ENCODE data around the gene SP8. TPM values are rescaled to one million over a fixed set of nuclear protein-coding genes. Genes with fewer than 3 reads are reported as not detected.
A peak's percentile ranks its signal among the peaks of the same experiment; 100 is the strongest.

The SP8 gene
- polyA plus RNA-seq, 1 of the 3 experiments (the other 2 are of a cell fraction), result not detected

DNA sequence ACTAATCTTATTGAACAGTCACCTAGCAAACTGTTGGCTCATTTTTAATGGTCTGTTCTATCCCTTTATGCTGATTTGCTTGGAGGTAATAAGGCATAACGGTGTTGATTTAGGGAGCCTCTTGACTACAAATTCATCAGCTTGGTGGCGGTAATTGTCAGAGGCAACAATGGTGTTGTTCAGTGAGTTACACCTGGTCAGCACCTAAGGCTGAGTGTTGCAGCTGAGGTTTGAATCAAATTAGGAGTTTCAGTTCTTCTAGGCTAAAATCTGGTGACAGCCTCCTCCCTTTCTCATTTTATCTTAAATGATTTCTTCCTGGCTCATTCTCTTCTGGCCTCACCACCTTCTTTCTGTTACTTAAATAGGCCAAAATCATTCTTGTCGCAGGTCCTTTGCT lies 42.3 kb upstream of the SP8 start:
- no peaks in the 10 kb centered on the region for H4K20me1 ChIP-seq (ENCODE audit: insufficient read depth)
- no peaks in the 10 kb centered on the region for H3K36me3 ChIP-seq (replicated peaks in 1 of 2; ENCODE audit: control insufficient read depth in 1 of 2, insufficient read depth in 2 of 2, low read length in 1 of 2)
- H3K4me2 ChIP-seq, result no peak overlapping the region
- no peak for DNase-seq
- no peak overlapping the region for H2AFZ ChIP-seq (ENCODE audit: low read depth)
- H3K27ac ChIP-seq (ENCODE audit: low read depth in 2 of 2, low read length in 1 of 2), result no peak overlapping the region
- peaks cover 12% of the 10 kb centered on the region; the same call in 1 of the 2 replicates for H3K27me3 ChIP-seq (ENCODE audit: insufficient read depth)
- POLR2A ChIA-PET, result no interaction called here
- 11% methylated on average over 3 of the region's 3 CpGs for WGBS (ENCODE audit: low lambda C conversion rate)
- CTCF ChIA-PET, result no interaction called here
- H3K79me2 ChIP-seq (ENCODE audit: insufficient read depth), result no peaks in the 10 kb centered on the region
- H3K4me3 ChIP-seq (ENCODE audit: low read depth in 2 of 2, low read length in 1 of 2), result no peak overlapping the region
- no peaks in the 10 kb centered on the region for H3K4me1 ChIP-seq (ENCODE audit: control insufficient read depth in 1 of 2, insufficient read depth in 2 of 2, low read depth in 1 of 2, low read length in 1 of 2)
- no peaks in the 10 kb centered on the region for H3F3A ChIP-seq (replicated peaks; ENCODE audit: insufficient read depth)
- no peaks in the 10 kb centered on the region for H3K9me2 ChIP-seq
- TF ChIP-seq RAD21 (IDR thresholded peaks at IDR 0.05; ENCODE audit: low read length) (no peak), NFIC (IDR thresholded peaks at IDR 0.05; ENCODE audit: borderline replicate concordance) (no peak), FOSL2 (IDR thresholded peaks at IDR 0.05; ENCODE audit: borderline replicate concordance, low read depth) (no peak), POLR2AphosphoS5 (IDR thresholded peaks at IDR 0.05; ENCODE audit: low read depth, low read length) (no peak), CHD2 (IDR thresholded peaks at IDR 0.05; ENCODE audit: low read length, partially characterized antibody) (no peak)
- no peak overlapping the region for H3K9ac ChIP-seq
- H3K9me3 ChIP-seq, result no peaks in the 10 kb centered on the region

DNA sequence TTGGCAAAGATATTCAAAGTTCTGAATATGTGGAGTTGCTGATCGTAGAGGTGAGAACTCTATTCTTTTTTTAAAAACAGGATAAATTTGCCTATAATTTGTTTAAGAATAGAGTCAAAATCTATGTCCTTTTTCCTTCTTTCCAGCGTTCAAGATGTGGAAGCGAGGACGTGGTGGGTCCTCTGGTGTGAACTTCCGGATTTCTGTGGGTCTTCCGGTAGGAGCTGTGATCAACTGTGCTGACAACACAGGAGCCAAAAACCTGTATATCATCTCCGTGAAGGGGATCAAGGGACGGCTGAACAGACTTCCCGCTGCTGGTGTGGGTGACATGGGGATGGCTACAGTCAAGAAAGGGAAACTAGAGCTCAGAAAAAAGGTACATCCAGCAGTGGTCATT lies 40.5 kb upstream of the SP8 start:
- H4K20me1 ChIP-seq (ENCODE audit: insufficient read depth), result no peaks in the 10 kb centered on the region
- no peaks in the 10 kb centered on the region for H3K4me1 ChIP-seq (ENCODE audit: control insufficient read depth in 1 of 2, insufficient read depth in 2 of 2, low read depth in 1 of 2, low read length in 1 of 2)
- no peaks in the 10 kb centered on the region for H3K9me2 ChIP-seq
- H3K27ac ChIP-seq (ENCODE audit: low read depth in 2 of 2, low read length in 1 of 2), result no peak overlapping the region
- no peak for TF ChIP-seq MXI1 (IDR thresholded peaks at IDR 0.05; ENCODE audit: low read depth, low read length)
- TF ChIP-seq, protein P1, sequence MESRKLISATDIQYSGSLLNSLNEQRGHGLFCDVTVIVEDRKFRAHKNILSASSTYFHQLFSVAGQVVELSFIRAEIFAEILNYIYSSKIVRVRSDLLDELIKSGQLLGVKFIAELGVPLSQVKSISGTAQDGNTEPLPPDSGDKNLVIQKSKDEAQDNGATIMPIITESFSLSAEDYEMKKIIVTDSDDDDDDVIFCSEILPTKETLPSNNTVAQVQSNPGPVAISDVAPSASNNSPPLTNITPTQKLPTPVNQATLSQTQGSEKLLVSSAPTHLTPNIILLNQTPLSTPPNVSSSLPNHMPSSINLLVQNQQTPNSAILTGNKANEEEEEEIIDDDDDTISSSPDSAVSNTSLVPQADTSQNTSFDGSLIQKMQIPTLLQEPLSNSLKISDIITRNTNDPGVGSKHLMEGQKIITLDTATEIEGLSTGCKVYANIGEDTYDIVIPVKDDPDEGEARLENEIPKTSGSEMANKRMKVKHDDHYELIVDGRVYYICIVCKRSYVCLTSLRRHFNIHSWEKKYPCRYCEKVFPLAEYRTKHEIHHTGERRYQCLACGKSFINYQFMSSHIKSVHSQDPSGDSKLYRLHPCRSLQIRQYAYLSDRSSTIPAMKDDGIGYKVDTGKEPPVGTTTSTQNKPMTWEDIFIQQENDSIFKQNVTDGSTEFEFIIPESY (IDR thresholded peaks at IDR 0.05; ENCODE audit: borderline replicate concordance, low read depth), result no peak
- TF ChIP-seq, protein P2, sequence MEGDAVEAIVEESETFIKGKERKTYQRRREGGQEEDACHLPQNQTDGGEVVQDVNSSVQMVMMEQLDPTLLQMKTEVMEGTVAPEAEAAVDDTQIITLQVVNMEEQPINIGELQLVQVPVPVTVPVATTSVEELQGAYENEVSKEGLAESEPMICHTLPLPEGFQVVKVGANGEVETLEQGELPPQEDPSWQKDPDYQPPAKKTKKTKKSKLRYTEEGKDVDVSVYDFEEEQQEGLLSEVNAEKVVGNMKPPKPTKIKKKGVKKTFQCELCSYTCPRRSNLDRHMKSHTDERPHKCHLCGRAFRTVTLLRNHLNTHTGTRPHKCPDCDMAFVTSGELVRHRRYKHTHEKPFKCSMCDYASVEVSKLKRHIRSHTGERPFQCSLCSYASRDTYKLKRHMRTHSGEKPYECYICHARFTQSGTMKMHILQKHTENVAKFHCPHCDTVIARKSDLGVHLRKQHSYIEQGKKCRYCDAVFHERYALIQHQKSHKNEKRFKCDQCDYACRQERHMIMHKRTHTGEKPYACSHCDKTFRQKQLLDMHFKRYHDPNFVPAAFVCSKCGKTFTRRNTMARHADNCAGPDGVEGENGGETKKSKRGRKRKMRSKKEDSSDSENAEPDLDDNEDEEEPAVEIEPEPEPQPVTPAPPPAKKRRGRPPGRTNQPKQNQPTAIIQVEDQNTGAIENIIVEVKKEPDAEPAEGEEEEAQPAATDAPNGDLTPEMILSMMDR (IDR thresholded peaks at IDR 0.05), result no peak
- no peak for TF ChIP-seq RFX5 (IDR thresholded peaks at IDR 0.05; ENCODE audit: low read length)
- no peak for TF ChIP-seq FOSL2 (IDR thresholded peaks at IDR 0.05; ENCODE audit: borderline replicate concordance, low read depth)
- TF ChIP-seq FOXJ3 (CRISPR knock-in tag; IDR thresholded peaks at IDR 0.05), result no peak
- TF ChIP-seq FOXM1 (IDR thresholded peaks at IDR 0.05; ENCODE audit: low read depth), result no peak
- no peak for TF ChIP-seq TEAD4 (IDR thresholded peaks at IDR 0.05; ENCODE audit: borderline replicate concordance, insufficient read depth)
- TF ChIP-seq MEF2A (IDR thresholded peaks at IDR 0.05; ENCODE audit: borderline replicate concordance, low read depth), result no peak
- no peak for TF ChIP-seq GATA2 (CRISPR knock-in tag; IDR thresholded peaks at IDR 0.05)
- TF ChIP-seq, protein P3, sequence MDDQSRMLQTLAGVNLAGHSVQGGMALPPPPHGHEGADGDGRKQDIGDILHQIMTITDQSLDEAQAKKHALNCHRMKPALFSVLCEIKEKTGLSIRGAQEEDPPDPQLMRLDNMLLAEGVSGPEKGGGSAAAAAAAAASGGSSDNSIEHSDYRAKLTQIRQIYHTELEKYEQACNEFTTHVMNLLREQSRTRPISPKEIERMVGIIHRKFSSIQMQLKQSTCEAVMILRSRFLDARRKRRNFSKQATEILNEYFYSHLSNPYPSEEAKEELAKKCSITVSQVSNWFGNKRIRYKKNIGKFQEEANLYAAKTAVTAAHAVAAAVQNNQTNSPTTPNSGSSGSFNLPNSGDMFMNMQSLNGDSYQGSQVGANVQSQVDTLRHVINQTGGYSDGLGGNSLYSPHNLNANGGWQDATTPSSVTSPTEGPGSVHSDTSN (IDR thresholded peaks at IDR 0.05), result no peak
- no peak for TF ChIP-seq RAD21 (IDR thresholded peaks at IDR 0.05; ENCODE audit: low read length)
- no peak for TF ChIP-seq ELF1 (IDR thresholded peaks at IDR 0.05)
- TF ChIP-seq, protein P4, sequence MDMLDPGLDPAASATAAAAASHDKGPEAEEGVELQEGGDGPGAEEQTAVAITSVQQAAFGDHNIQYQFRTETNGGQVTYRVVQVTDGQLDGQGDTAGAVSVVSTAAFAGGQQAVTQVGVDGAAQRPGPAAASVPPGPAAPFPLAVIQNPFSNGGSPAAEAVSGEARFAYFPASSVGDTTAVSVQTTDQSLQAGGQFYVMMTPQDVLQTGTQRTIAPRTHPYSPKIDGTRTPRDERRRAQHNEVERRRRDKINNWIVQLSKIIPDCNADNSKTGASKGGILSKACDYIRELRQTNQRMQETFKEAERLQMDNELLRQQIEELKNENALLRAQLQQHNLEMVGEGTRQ (IDR thresholded peaks at IDR 0.05; ENCODE audit: borderline replicate concordance, low read depth, low read length), result no peak
- TF ChIP-seq, protein P5, sequence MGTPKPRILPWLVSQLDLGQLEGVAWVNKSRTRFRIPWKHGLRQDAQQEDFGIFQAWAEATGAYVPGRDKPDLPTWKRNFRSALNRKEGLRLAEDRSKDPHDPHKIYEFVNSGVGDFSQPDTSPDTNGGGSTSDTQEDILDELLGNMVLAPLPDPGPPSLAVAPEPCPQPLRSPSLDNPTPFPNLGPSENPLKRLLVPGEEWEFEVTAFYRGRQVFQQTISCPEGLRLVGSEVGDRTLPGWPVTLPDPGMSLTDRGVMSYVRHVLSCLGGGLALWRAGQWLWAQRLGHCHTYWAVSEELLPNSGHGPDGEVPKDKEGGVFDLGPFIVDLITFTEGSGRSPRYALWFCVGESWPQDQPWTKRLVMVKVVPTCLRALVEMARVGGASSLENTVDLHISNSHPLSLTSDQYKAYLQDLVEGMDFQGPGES (IDR thresholded peaks at IDR 0.05; ENCODE audit: low read depth, low read length), result no peak
- no peak for TF ChIP-seq RCOR1 (IDR thresholded peaks at IDR 0.05; ENCODE audit: low read length)
- TF ChIP-seq, protein P6, sequence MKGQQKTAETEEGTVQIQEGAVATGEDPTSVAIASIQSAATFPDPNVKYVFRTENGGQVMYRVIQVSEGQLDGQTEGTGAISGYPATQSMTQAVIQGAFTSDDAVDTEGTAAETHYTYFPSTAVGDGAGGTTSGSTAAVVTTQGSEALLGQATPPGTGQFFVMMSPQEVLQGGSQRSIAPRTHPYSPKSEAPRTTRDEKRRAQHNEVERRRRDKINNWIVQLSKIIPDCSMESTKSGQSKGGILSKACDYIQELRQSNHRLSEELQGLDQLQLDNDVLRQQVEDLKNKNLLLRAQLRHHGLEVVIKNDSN (IDR thresholded peaks at IDR 0.05; ENCODE audit: borderline replicate concordance, low read depth), result no peak
- peaks cover 18% of the 10 kb centered on the region; the same call in 1 of the 2 replicates for H3K27me3 ChIP-seq (ENCODE audit: insufficient read depth)
- no peaks in the 10 kb centered on the region for H3F3A ChIP-seq (replicated peaks; ENCODE audit: insufficient read depth)
- no peak for DNase-seq
- WGBS (ENCODE audit: low lambda C conversion rate), result 7% methylated on average over 9 of the region's 9 CpGs
- no peak overlapping the region for H3K4me3 ChIP-seq (ENCODE audit: low read depth in 2 of 2, low read length in 1 of 2)
- no peaks in the 10 kb centered on the region for H3K36me3 ChIP-seq (replicated peaks in 1 of 2; ENCODE audit: control insufficient read depth in 1 of 2, insufficient read depth in 2 of 2, low read length in 1 of 2)
- H2AFZ ChIP-seq (ENCODE audit: low read depth), result peak overlapping the region; percentile 52; the same call in 1 of the 2 replicates
- H3K79me2 ChIP-seq (ENCODE audit: insufficient read depth), result no peaks in the 10 kb centered on the region
- H3K9me3 ChIP-seq, result no peaks in the 10 kb centered on the region
- no peak overlapping the region for H3K9ac ChIP-seq
- H3K4me2 ChIP-seq, result peak overlapping the region; percentile 37; the same call in 1 of the 2 replicates
- POLR2A ChIA-PET, result no interaction called here
- CTCF ChIA-PET, result interaction anchor here (0.7 kb wide), 1 partner anchor 295 kb away, joined by 3 read pairs; no protein-coding TSS in a partner anchor
